ENCODE results near the gene FLAD1. TPM values are rescaled to one million over a fixed set of nuclear protein-coding genes. Genes with fewer than 3 reads are reported as not detected.

The FLAD1 gene
- polyA plus RNA-seq, 2 of the 4 experiments (the other 2 are of a cell fraction) = 34.1 to 43.5 TPM

GRCh38 chr1:155003766-155004351, 20.7 kb downstream of the FLAD1 start:
- FAIRE-seq = no peak
- POLR2A ChIA-PET = interaction anchor here (1.3 to 3.1 kb wide), 6 partner anchors 13 to 81 kb away, joined by 3 to 14 read pairs (median 4); partner anchors contain the start of genes ADAM15 and SHC1
- peak; percentile 10 to 26; a peak in 5 of 6 replicates for ATAC-seq

GRCh38 chr1:155004352-155005075, 21.4 kb downstream of the FLAD1 start:
- ATAC-seq = no peak
- peak overlapping the region; percentile 80 for H3K4me3 ChIP-seq
- peak overlapping the region; percentile 88 for H3K4me2 ChIP-seq
- 9% methylated on average over 5 of the region's 5 CpGs for WGBS (ENCODE audit: missing lambda C conversion rate)
- ChIA-PET POLR2A (interaction anchor here (1.3 to 3.1 kb wide), 6 partner anchors 12 to 80 kb away, joined by 3 to 14 read pairs (median 4); partner anchors contain the start of genes ADAM15 and SHC1), CTCF (no interaction called here)
- TF ChIP-seq POLR2AphosphoS2 (conservative IDR thresholded peaks at IDR 0.05; ENCODE audit: low read length) (no peak), KDM5A (IDR thresholded peaks at IDR 0.05) (no peak), TFCP2L1 (CRISPR knock-in tag; IDR thresholded peaks at IDR 0.05) (no peak), PHF8 (IDR thresholded peaks at IDR 0.05; ENCODE audit: borderline replicate concordance, low read depth) (no peak), CHD4 (IDR thresholded peaks at IDR 0.05; ENCODE audit: borderline replicate concordance) (no peak), FOSB (CRISPR knock-in tag; IDR thresholded peaks at IDR 0.05) (no peak), RFX5 (IDR thresholded peaks at IDR 0.05) (no peak)
- peak overlapping the region; percentile 98 to 100 for H3K27ac ChIP-seq
- H3K4me1 ChIP-seq = peaks cover 60% of the 10 kb centered on the region
- DNase-seq (ENCODE audit: low read depth in 1 of 2, low spot score in 1 of 2) = no peak
- no peak for FAIRE-seq
- no peaks in the 10 kb centered on the region for H3K9me3 ChIP-seq

More at GRCh38 chr1:155003766-155004351, 20.7 kb downstream of the FLAD1 start:
- peak in 1 of 2 experiments; percentile 85 for DNase-seq (ENCODE audit: low read depth in 1 of 2, low spot score in 1 of 2)
- Histone ChIP-seq H3K9me3 (no peaks in the 10 kb centered on the region), H3K27ac (peak overlapping the region; percentile 98 to 100), H3K4me3 (peak overlapping the region; percentile 80), H3K4me1 (peaks cover 60% of the 10 kb centered on the region), H3K4me2 (peak overlapping the region; percentile 88)
- WGBS (ENCODE audit: missing lambda C conversion rate) = 7% methylated on average over 12 of the region's 34 CpGs
- TF ChIP-seq NFE2L2 (conservative IDR thresholded peaks at IDR 0.05; ENCODE audit: low read length) (no peak), RAD21 (conservative IDR thresholded peaks at IDR 0.05 in 1 of 2, IDR thresholded peaks at IDR 0.05 in 1 of 2) (peak in 1 of 2 experiments; percentile 16; a peak in 1 of 5 replicates), MAX (IDR thresholded peaks at IDR 0.05) (peak; percentile 83), SMC3 (IDR thresholded peaks at IDR 0.05) (peak; percentile 24; the same call in 2 of the 3 replicates), CBX2 (IDR thresholded peaks at IDR 0.05; ENCODE audit: borderline replicate concordance, low read depth) (no peak), BHLHE40 (IDR thresholded peaks at IDR 0.05; ENCODE audit: low read depth, low read length) (0 out of 2 replicates have a peak, but pooled peaks have one; percentile 33), JUN (IDR thresholded peaks at IDR 0.05) (peak in 1 of 2 experiments; percentile 95; a peak in 4 of 5 replicates), ZC3H11A (IDR thresholded peaks at IDR 0.05) (no peak), GATA3 (IDR thresholded peaks at IDR 0.05; ENCODE audit: borderline replicate concordance) (peak; percentile 61), CTCF (IDR thresholded peaks at IDR 0.05) (no peak), EP300 (IDR thresholded peaks at IDR 0.05) (peak; percentile 47 to 77; a peak in 3 of 5 replicates), FOSL2 (IDR thresholded peaks at IDR 0.05) (no peak), FOSL2 (CRISPR knock-in tag; IDR thresholded peaks at IDR 0.05) (peak; percentile 53), BCL3 (IDR thresholded peaks at IDR 0.05) (peak; percentile 81; the same call in 2 of the 3 replicates), E2F6 (IDR thresholded peaks at IDR 0.05; ENCODE audit: borderline replicate concordance, low read depth) (peak; percentile 43; the same call in 1 of the 2 replicates)
- CTCF ChIA-PET = no interaction called here
